NCI-H524 treated with DMSO at 0.1 percent for 48 hours (cell line): Measurements from ENCODE around the gene HSPA1L.

Experiments
- DNase-seq: peaks from one replicate; lab custom pipeline; 2025; lab: John Stamatoyannopoulos, UW

The HSPA1L gene

DNA sequence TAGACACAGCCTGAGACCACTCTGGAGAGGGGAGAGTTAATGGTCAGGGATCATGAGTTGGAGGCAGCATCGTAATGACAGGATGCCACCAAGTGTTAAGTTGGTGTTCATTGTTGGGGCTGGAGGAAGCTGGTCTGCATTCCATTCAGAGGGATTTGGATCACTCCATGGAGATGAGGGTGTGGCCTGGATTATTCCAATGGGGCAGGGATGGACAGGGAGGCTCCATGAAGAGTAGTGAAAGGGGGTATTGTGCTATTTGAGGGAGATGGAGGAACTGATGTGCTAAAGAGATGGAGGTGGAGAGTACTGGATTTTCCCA lies 51.5 kb downstream of the HSPA1L start:
- DNase-seq: no peak

DNA sequence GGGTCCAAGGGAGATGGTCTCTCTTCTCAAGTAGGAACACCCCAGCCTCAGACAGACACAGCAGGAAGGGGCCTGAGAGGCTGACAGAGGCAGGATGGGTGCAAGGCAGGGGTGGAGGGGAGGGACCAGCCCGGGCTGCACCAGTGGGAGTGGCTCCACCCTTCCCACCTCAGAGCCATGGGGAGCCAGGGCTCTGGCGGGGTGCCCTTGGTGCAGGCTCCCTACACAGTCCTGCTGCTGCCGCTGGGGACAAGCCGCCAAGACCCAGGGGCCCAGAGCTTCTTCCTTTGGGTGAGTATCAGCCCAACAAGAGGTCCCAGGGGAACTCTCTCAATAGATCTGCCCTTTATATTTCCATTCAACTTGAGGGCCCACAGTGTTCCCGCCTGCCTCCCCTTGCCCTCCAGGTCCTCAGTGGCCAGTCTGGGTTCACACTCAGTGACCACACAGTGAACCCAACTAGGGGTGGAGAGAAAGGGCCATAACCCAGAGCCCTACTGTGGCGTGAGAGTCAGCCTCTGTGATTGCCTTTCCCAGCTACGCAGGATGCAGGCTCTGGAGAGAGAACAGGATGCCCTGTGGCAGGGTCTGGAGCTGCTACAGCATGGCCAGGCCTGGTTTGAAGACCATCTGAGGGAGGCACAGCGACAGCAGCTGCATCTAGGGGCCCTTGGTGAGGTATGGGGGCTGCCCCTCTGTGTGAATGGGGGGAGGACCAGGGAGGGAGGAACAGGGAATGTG lies 52.0 kb downstream of the HSPA1L start:
- DNase-seq: no peak

DNA sequence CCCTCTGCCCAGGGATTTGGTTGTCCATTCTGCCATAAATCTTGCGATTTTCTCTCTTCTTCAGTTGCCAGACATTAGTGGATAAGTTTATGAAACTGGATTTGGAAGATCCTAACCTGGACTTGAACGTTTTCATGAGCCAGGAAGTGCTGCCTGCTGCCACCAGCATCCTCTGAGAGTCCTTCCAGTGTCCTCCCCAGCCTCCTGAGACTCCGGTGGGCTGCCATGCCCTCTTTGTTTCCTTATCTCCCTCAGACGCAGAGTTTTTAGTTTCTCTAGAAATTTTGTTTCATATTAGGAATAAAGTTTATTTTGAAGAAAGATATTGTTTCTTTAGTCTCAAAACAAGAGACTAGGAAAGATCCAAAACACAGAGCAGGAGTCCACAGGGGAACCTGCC lies 52.7 kb downstream of the HSPA1L start, which contains the start of gene SAPCD1:
Gene SAPCD1, plus strand, starts transcription at position 301 of the 400 bp plus-strand sequence. CDS start 399 bp downstream, outside the sequence.
- no peak for DNase-seq

DNA sequence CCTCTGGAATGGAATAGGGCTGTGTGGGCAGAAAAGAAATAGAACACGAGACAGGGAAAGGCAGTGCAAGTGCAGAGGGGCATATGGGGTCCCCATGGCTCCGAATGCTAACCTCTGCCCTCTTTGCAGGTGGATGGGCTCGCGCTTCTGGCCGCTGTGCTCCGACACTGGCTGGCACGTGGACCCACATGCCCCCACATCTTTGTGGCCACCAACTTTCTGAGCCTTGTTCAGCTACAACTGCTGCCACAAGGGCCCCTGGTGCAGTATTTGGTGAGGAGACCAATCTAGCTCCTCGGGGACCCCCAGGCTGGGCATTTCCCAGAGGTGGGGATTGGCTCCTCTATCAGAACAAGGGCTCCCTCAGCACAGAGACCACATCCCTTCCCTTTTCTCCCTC lies 53.7 kb downstream of the HSPA1L start:
- no peak for DNase-seq

DNA sequence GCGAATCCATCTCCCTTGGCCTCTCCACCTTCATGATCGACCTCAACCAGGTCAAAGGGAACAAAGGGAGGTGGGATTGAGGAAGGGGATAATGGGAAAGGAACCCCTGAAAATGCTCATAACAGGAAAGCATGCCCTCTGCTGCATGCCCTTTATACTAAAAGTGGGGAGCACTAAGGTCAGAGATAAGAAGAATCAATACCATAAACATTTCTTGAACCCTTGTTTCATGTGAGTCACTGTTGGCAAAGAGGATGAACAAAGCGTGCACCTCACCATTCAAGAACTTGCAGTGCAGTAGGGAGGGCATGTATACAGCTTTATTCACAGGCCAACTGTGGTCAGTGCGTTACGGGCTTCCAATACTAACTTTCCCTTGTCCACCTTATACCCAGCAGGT lies 54.3 kb downstream of the HSPA1L start:
- DNase-seq: no peak
